ENCODE measurements around the gene FILIP1L. TPM values are rescaled to one million over a fixed set of nuclear protein-coding genes. Genes with fewer than 3 reads are reported as not detected.
A peak's percentile ranks its signal among the peaks of the same experiment; 100 is the strongest.

FILIP1L gene
- total and polyA plus RNA-seq, 7 donors = 9.2 to 274 (median 78.5) TPM

GRCh38 chr3:100043271-100043670 is 71.0 kb downstream of the FILIP1L start:
- Histone ChIP-seq H3K27me3 (ENCODE audit: insufficient read depth in 3 of 3, low read length in 2 of 3) (no peaks in the 10 kb centered on the region), H3K36me3 (ENCODE audit: insufficient read depth in 1 of 2, low read depth in 1 of 2) (no peaks in the 10 kb centered on the region), H3K4me3 (no peak overlapping the region), H3K27ac (peak overlapping the region; percentile 89), H3K4me1 (peaks cover 93% of the 10 kb centered on the region), H3K9me3 (no peaks in the 10 kb centered on the region)
- ATAC-seq = no peak
- WGBS, 3 donors = 70 to 86% (median 83%) methylated on average over 1 of the region's 1 CpG
- no peak for TF ChIP-seq CTCF (IDR thresholded peaks at IDR 0.05)
- intact Hi-C loops (cut with DNase I) = loop anchor here (5.0 to 10.0 kb wide), 2 partner anchors 166 to 168 kb away; no protein-coding TSS in a partner anchor
- DNase-seq = no peak

GRCh38 chr3:100042166-100042981 is 71.9 kb downstream of the FILIP1L start:
- ATAC-seq = no peak
- Histone ChIP-seq H3K4me3 (no peak overlapping the region), H3K36me3 (ENCODE audit: insufficient read depth in 1 of 2, low read depth in 1 of 2) (no peaks in the 10 kb centered on the region), H3K9me3 (no peaks in the 10 kb centered on the region), H3K27ac (peak overlapping the region; percentile 89), H3K27me3 (ENCODE audit: insufficient read depth in 3 of 3, low read length in 2 of 3) (no peaks in the 10 kb centered on the region), H3K4me1 (peaks cover 84% of the 10 kb centered on the region)
- no peak for DNase-seq
- WGBS, 3 donors = 45 to 51% (median 47%) methylated on average over 6 of the region's 6 CpGs
- TF ChIP-seq CTCF (IDR thresholded peaks at IDR 0.05) = no peak
- intact Hi-C loops (cut with DNase I) = loop anchor here (5.0 to 10.0 kb wide), 2 partner anchors 165 to 168 kb away; no protein-coding TSS in a partner anchor

- Histone ChIP-seq H3K9me3 (no peaks in the 10 kb centered on the region), H3K27me3 (ENCODE audit: insufficient read depth in 3 of 3, low read length in 2 of 3) (no peaks in the 10 kb centered on the region), H3K36me3 (ENCODE audit: insufficient read depth in 1 of 2, low read depth in 1 of 2) (no peaks in the 10 kb centered on the region), H3K27ac (peak overlapping the region; percentile 89), H3K4me3 (no peak overlapping the region), H3K4me1 (peaks cover 75% of the 10 kb centered on the region)
- peak in 1 of 4 donors; percentile 30 for ATAC-seq
- intact Hi-C loops (cut with DNase I) = loop anchor here (5.0 to 10.0 kb wide), 2 partner anchors 164 to 167 kb away; no protein-coding TSS in a partner anchor
- DNase-seq = no peak
- 47 to 54% (median 53%) methylated on average over 1 of the region's 1 CpG for WGBS, 3 donors
- no peak for TF ChIP-seq CTCF (IDR thresholded peaks at IDR 0.05)
Measured at GRCh38 chr3:100041328-100041749, 73.0 kb downstream of the FILIP1L start.

- Histone ChIP-seq H3K36me3 (ENCODE audit: insufficient read depth in 1 of 2, low read depth in 1 of 2) (no peaks in the 10 kb centered on the region), H3K27me3 (ENCODE audit: insufficient read depth in 3 of 3, low read length in 2 of 3) (no peaks in the 10 kb centered on the region), H3K27ac (peak overlapping the region; percentile 89), H3K9me3 (no peaks in the 10 kb centered on the region), H3K4me3 (no peak overlapping the region), H3K4me1 (peaks cover 68% of the 10 kb centered on the region)
- no peak for TF ChIP-seq CTCF (IDR thresholded peaks at IDR 0.05)
- intact Hi-C loops (cut with DNase I) = loop anchor here (5.0 to 10.0 kb wide), 2 partner anchors 163 to 166 kb away; no protein-coding TSS in a partner anchor
- peak; percentile 43 to 93 (median 88) for ATAC-seq
- DNase-seq = no peak
- WGBS, 3 donors = 44 to 47% (median 45%) methylated on average over 3 of the region's 3 CpGs
Measured at GRCh38 chr3:100040451-100041225, 73.7 kb downstream of the FILIP1L start.
